ENCODE results near the gene SUMF1.

SUMF1 gene

DNA sequence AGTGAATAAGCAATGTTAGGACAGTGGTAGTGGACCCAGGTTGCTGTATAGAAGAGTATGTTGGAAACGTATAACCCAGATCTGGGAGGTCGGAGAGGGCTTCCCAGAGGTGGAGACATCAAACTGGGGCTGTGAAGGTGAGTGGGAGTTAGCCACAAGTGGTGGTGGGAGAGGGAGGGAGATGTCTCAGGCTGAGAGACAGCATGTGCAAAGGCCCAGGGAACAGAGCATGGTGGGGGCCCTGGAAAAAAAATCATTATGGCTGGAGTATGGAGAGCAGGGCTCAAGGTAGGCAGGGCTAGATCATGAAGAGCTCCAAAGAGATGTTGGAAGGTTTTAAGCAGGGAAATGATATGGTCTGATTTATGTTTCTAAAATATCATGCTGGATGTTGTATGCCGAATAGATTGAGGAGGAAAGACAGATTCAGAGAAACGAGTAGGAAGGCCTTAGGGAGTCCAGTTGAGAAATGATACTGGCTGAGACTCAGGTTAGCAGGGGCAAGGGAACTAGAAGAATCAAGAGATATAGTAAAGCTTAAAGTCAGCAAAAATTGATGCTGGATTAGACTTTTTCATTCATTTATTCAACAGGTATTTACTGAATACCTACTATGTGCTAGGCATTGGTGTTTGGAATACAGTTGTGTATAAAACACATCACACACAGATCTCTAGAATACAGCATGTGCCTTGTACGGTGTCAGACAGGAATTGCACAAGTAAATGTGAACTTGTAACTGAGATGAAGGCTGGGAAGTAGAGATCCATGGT lies 43.1 kb upstream of the SUMF1 start:
- no peak for DNase-seq (ENCODE audit: low read depth)
- TF ChIP-seq, protein P1, sequence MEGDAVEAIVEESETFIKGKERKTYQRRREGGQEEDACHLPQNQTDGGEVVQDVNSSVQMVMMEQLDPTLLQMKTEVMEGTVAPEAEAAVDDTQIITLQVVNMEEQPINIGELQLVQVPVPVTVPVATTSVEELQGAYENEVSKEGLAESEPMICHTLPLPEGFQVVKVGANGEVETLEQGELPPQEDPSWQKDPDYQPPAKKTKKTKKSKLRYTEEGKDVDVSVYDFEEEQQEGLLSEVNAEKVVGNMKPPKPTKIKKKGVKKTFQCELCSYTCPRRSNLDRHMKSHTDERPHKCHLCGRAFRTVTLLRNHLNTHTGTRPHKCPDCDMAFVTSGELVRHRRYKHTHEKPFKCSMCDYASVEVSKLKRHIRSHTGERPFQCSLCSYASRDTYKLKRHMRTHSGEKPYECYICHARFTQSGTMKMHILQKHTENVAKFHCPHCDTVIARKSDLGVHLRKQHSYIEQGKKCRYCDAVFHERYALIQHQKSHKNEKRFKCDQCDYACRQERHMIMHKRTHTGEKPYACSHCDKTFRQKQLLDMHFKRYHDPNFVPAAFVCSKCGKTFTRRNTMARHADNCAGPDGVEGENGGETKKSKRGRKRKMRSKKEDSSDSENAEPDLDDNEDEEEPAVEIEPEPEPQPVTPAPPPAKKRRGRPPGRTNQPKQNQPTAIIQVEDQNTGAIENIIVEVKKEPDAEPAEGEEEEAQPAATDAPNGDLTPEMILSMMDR (IDR thresholded peaks at IDR 0.05; ENCODE audit: control insufficient read depth, extremely low read depth, insufficient read depth) = no peak
- H3K4me3 ChIP-seq (ENCODE audit: low read depth, low read length) = no peak overlapping the region

- TF ChIP-seq, protein P1 (IDR thresholded peaks at IDR 0.05; ENCODE audit: control insufficient read depth, extremely low read depth, insufficient read depth) = no peak
- no peak overlapping the region for H3K4me3 ChIP-seq (ENCODE audit: low read depth, low read length)
- no peak for DNase-seq (ENCODE audit: low read depth)
These were observed 42.0 kb upstream of the SUMF1 start for GRCh38 chr3:4509043-4509442.

- TF ChIP-seq, protein P1 (IDR thresholded peaks at IDR 0.05; ENCODE audit: control insufficient read depth, extremely low read depth, insufficient read depth) = no peak
- H3K4me3 ChIP-seq (ENCODE audit: low read depth, low read length) = no peak overlapping the region
- DNase-seq (ENCODE audit: low read depth) = no peak
These were observed 41.2 kb upstream of the SUMF1 start for GRCh38 chr3:4508048-4508981.

- no peak for DNase-seq (ENCODE audit: low read depth)
- TF ChIP-seq, protein P1 (IDR thresholded peaks at IDR 0.05; ENCODE audit: control insufficient read depth, extremely low read depth, insufficient read depth) = no peak
- H3K4me3 ChIP-seq (ENCODE audit: low read depth, low read length) = no peak overlapping the region
These were observed 40.0 kb upstream of the SUMF1 start for GRCh38 chr3:4507024-4507596.

DNA sequence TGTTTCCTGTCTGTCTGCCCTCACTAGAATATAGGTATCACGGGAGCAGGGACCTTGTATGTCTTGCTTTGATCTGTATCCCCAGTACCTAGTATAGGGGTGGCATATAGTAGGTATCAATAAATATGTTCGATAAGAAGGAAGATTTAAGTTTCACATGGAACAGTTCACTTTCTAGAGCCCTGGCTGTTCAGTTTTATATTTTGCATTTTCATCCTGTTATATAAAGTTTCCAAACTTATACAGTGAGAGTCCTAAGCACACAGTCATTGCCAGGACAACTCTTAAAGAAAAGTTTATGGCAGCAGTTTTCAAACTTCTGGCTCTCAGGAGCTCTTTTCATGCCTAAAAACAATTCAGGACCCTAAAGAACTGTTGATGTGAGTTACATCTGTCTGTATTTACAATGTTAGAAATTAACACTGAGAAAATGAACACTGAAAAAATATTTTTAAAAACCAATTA lies 39.5 kb upstream of the SUMF1 start:
- H3K4me3 ChIP-seq (ENCODE audit: low read depth, low read length) = no peak overlapping the region
- TF ChIP-seq, protein P1 (IDR thresholded peaks at IDR 0.05; ENCODE audit: control insufficient read depth, extremely low read depth, insufficient read depth) = no peak
- no peak for DNase-seq (ENCODE audit: low read depth)

DNA sequence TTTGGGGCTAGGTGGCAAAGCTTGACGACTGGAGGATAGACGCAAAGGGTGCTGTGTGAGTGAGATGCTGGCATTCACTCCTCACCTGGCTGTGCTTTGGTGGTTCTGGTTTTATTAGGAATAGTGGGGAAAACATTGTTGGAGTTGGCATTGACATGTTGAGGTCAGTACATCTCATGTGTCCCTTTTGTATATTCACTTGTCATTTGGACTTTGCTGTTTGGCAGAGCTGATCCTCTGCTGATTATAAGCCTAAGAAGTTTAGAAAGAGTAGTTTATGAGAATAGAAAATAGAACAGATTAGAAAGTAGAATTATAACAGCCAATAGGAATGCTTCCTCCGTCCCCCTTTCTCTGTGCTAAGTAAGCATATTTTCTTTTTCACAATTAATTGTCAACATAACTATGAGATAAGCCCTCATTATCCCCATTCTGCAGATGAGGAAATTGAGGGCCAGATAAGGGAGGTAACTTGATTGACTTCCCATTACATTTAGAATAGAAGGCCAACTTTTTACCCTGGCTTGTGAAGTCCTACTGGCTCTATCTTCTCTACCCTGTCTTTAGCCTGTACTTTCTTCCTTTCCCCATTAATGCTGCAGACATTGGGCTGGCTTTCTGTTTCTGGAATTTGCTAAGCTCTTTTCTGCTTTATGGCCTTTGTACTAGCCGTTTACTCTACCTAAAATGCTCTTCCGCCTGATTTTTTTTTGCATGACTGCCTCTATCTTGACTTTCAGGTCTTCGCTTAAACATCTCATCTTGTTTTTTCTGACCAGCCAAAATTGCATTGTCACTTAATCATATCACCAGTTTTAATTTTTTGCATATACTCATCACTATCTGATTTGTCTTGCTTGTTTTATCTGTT lies 38.9 kb upstream of the SUMF1 start:
- TF ChIP-seq, protein P1 (IDR thresholded peaks at IDR 0.05; ENCODE audit: control insufficient read depth, extremely low read depth, insufficient read depth) = no peak

More for the DNA sequence above, 38.9 kb upstream of the SUMF1 start:
- H3K4me3 ChIP-seq (ENCODE audit: low read depth, low read length) = no peak overlapping the region
- no peak for DNase-seq (ENCODE audit: low read depth)

Measured in LNCaP clone FGC (cell line).